GM13977 (cell line): ENCODE data around the gene TRIP11.

Source experiments
- DNase-seq: peaks from one replicate; pipeline ENCODE4 v3.0.0; 2012; ENCODE audit warnings: low spot score
- CTCF ChIP-seq: IDR thresholded peaks from 2 replicates; pipeline ENCODE4 v1.5.1; 2012; ENCODE audit warnings: mild to moderate bottlenecking, control low read depth; ENCODE audit not compliant: insufficient read depth; ENCODE audit errors: extremely low read depth, missing control alignments
- in situ Hi-C: fragments of 300-500 bp; cut with MboI; formaldehyde crosslinking; loops from one replicate; pipeline ENCODE4 v1.12.0; 2022; ENCODE audit warnings: low sequenced_read_pairs, low pct_unique_long_range_greater_than_20kb, mixed read lengths, inconsistent platforms; ENCODE audit not compliant: unreplicated experiment

Gene TRIP11

GRCh38 chr14:91934554-91935285, 105.1 kb downstream of the TRIP11 start:
- TF ChIP-seq CTCF: no peak
- no peak for DNase-seq
- in situ Hi-C loops: no loop called here

GRCh38 chr14:91931478-91932088, 108.3 kb downstream of the TRIP11 start:
- no peak for DNase-seq
- no peak for TF ChIP-seq CTCF
- in situ Hi-C loops: no loop called here

- DNase-seq: no peak
- no peak for TF ChIP-seq CTCF
- in situ Hi-C loops: no loop called here
Observed at GRCh38 chr14:91929700-91930099, 110.2 kb downstream of the TRIP11 start.

- DNase-seq: no peak
- in situ Hi-C loops: no loop called here
- no peak for TF ChIP-seq CTCF
Observed at GRCh38 chr14:91927800-91928199, 112.1 kb downstream of the TRIP11 start.

DNA sequence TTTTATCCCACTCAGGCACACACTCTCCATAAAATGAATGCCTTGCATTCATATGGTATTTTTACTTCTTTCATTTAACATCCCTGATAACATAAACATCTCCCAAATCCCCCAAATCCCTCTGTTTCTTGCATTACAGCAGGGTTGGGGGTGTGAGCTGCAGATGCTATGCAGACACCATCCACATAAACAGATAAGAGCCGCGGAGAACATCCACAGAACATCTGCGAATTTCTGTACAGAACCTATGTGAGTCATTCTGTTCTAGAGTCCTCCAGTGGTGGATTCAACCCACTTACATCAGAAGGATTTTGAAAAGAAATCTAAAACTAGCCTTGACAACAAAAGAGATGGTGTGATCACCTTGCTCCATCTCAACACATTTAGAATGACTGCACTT, 112.7 kb downstream of the TRIP11 start:
- no peak for DNase-seq
- in situ Hi-C loops: no loop called here
- no peak for TF ChIP-seq CTCF

DNA sequence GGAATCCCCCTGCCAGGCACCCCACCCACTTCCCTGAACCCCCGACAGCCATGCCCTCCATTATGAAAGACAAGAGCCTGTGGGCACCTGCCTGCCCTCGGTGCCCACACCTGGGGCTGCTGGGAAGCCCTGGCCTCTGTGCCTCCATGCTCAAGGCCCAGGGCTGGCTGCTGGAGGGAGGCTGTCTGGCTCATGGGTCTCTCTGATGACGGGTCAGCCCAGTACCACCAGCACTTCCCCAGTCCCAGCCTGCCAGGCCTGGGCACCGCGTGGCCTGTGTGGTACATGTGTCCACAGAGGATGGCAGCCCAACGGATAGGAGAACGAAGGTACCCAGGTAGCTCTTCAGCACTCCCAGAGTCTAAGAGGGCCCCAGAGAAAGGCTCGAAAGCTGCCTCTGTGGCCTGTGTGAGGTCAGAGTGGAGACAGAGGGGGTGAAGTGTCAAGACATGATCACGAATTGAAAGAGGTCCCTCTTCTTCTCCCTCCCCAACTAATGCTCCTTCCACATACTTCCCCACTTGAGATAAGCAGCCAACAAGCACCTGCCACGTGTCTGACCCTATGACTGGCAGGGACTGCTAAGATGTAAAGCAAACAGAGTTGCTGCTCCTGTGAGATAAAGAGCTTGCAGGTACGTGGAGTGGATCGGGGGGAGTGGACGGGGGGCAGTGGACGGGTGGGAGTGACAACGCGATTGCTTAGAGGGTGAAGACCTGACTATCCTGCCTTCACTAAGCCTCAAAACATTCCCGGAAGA, 113.5 kb downstream of the TRIP11 start:
- in situ Hi-C loops: no loop called here
- DNase-seq: no peak
- no peak for TF ChIP-seq CTCF
